ENCODE data around the gene ZDHHC22.

- TF ChIP-seq EZH2 (IDR thresholded peaks at IDR 0.05; ENCODE audit: low read depth) = no peak
- TF ChIP-seq, protein P1, sequence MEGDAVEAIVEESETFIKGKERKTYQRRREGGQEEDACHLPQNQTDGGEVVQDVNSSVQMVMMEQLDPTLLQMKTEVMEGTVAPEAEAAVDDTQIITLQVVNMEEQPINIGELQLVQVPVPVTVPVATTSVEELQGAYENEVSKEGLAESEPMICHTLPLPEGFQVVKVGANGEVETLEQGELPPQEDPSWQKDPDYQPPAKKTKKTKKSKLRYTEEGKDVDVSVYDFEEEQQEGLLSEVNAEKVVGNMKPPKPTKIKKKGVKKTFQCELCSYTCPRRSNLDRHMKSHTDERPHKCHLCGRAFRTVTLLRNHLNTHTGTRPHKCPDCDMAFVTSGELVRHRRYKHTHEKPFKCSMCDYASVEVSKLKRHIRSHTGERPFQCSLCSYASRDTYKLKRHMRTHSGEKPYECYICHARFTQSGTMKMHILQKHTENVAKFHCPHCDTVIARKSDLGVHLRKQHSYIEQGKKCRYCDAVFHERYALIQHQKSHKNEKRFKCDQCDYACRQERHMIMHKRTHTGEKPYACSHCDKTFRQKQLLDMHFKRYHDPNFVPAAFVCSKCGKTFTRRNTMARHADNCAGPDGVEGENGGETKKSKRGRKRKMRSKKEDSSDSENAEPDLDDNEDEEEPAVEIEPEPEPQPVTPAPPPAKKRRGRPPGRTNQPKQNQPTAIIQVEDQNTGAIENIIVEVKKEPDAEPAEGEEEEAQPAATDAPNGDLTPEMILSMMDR (conservative IDR thresholded peaks at IDR 0.05) = no peak
Measured at GRCh38 chr14:77131871-77132486, 9.6 kb downstream of the ZDHHC22 start.

All from PC-9 (cell line).